ENCODE results near the gene ALDH1A1.

Gene ALDH1A1

GRCh38 chr9:72984226-72984947 is 31.5 kb upstream of the ALDH1A1 start:
- no peak overlapping the region for H3K4me2 ChIP-seq

GRCh38 chr9:72983512-72984225 is 30.8 kb upstream of the ALDH1A1 start:
- Histone ChIP-seq H3K4me2 (no peak overlapping the region), H3K4me1 (ENCODE audit: low read depth, poor library complexity, severe bottlenecking) (no peaks in the 10 kb centered on the region), H3K27me3 (ENCODE audit: insufficient read depth, low read depth) (no peaks in the 10 kb centered on the region), H3K4me3 (IDR thresholded peaks at IDR 0.05; ENCODE audit: insufficient read depth, low read depth, low read length) (no peak overlapping the region), H2AFZ (ENCODE audit: low read depth) (no peak overlapping the region), H3K36me3 (ENCODE audit: insufficient read depth) (no peaks in the 10 kb centered on the region), H3K79me2 (ENCODE audit: insufficient read depth, low read depth) (no peaks in the 10 kb centered on the region), H3K9ac (no peak overlapping the region), H4K20me1 (ENCODE audit: insufficient read depth) (no peaks in the 10 kb centered on the region), H3K27ac (no peak overlapping the region)
- TF ChIP-seq CTCF (conservative IDR thresholded peaks at IDR 0.05; ENCODE audit: low read depth, low read length) = no peak

More at GRCh38 chr9:72984226-72984947, 31.5 kb upstream of the ALDH1A1 start:
- no peak for TF ChIP-seq CTCF (conservative IDR thresholded peaks at IDR 0.05; ENCODE audit: low read depth, low read length)
- Histone ChIP-seq H3K4me3 (IDR thresholded peaks at IDR 0.05; ENCODE audit: insufficient read depth, low read depth, low read length) (no peak overlapping the region), H2AFZ (ENCODE audit: low read depth) (no peak overlapping the region), H3K9ac (no peak overlapping the region), H3K27me3 (ENCODE audit: insufficient read depth, low read depth) (no peaks in the 10 kb centered on the region), H3K36me3 (ENCODE audit: insufficient read depth) (no peaks in the 10 kb centered on the region), H3K4me1 (ENCODE audit: low read depth, poor library complexity, severe bottlenecking) (no peaks in the 10 kb centered on the region), H3K27ac (no peak overlapping the region), H3K79me2 (ENCODE audit: insufficient read depth, low read depth) (no peaks in the 10 kb centered on the region), H4K20me1 (ENCODE audit: insufficient read depth) (no peaks in the 10 kb centered on the region)

GRCh38 chr9:72983056-72983455 is 30.2 kb upstream of the ALDH1A1 start:
- no peak overlapping the region for H3K4me2 ChIP-seq
- H3K4me1 ChIP-seq (ENCODE audit: low read depth, poor library complexity, severe bottlenecking) = no peaks in the 10 kb centered on the region
- H3K4me3 ChIP-seq (IDR thresholded peaks at IDR 0.05; ENCODE audit: insufficient read depth, low read depth, low read length) = no peak overlapping the region
- no peak overlapping the region for H2AFZ ChIP-seq (ENCODE audit: low read depth)
- no peaks in the 10 kb centered on the region for H3K36me3 ChIP-seq (ENCODE audit: insufficient read depth)
- TF ChIP-seq CTCF (conservative IDR thresholded peaks at IDR 0.05; ENCODE audit: low read depth, low read length) = no peak
- no peak overlapping the region for H3K9ac ChIP-seq
- H3K27me3 ChIP-seq (ENCODE audit: insufficient read depth, low read depth) = no peaks in the 10 kb centered on the region
- H4K20me1 ChIP-seq (ENCODE audit: insufficient read depth) = no peaks in the 10 kb centered on the region
- H3K27ac ChIP-seq = no peak overlapping the region
- no peaks in the 10 kb centered on the region for H3K79me2 ChIP-seq (ENCODE audit: insufficient read depth, low read depth)

- H3K9ac ChIP-seq = no peak overlapping the region
- no peaks in the 10 kb centered on the region for H3K36me3 ChIP-seq (ENCODE audit: insufficient read depth)
- no peak overlapping the region for H3K27ac ChIP-seq
- no peak overlapping the region for H3K4me3 ChIP-seq (IDR thresholded peaks at IDR 0.05; ENCODE audit: insufficient read depth, low read depth, low read length)
- H3K4me1 ChIP-seq (ENCODE audit: low read depth, poor library complexity, severe bottlenecking) = no peaks in the 10 kb centered on the region
- no peak overlapping the region for H3K4me2 ChIP-seq
- no peaks in the 10 kb centered on the region for H3K79me2 ChIP-seq (ENCODE audit: insufficient read depth, low read depth)
- H3K27me3 ChIP-seq (ENCODE audit: insufficient read depth, low read depth) = no peaks in the 10 kb centered on the region
- H4K20me1 ChIP-seq (ENCODE audit: insufficient read depth) = no peaks in the 10 kb centered on the region
- no peak overlapping the region for H2AFZ ChIP-seq (ENCODE audit: low read depth)
- no peak for TF ChIP-seq CTCF (conservative IDR thresholded peaks at IDR 0.05; ENCODE audit: low read depth, low read length)
Observed at GRCh38 chr9:72982146-72982799, 29.4 kb upstream of the ALDH1A1 start.
